Frontal cortex (tissue), 4 donors: ENCODE measurements around the gene GULP1. TPM values are rescaled to one million over a fixed set of nuclear protein-coding genes. Genes with fewer than 3 reads are reported as not detected.

ENCODE experiments used
- DNase-seq, 2 donors: peaks; one replicate each; pipeline ENCODE4 v3.0.0; 2012; ENCODE audit warnings: low spot score in 2 of 2
- FAIRE-seq: peaks from 2 replicates; lab custom pipeline; 2012; peaks lifted over from hg19 to GRCh38; lab: Jason Lieb, UNC
- total RNA-seq: library from RNA; depleted of rRNA; stranded (reverse); fragments of >200 nt; gene quantifications from one replicate; pipeline ENCODE4 v1.2.3, GENCODE V29; 2014
- donor health status: control.
- donor health status: control.
- donor health status: control.

Gene GULP1
- total RNA-seq, 1 donor from 2014 or later, result 51.4 TPM

GRCh38 chr2:188406414-188406813 is 114.7 kb downstream of the GULP1 start:
- peak; percentile 28 for FAIRE-seq
- no peak for DNase-seq

GRCh38 chr2:188410504-188411235 is 119.0 kb downstream of the GULP1 start:
- FAIRE-seq (no peak), DNase-seq (no peak)

- DNase-seq (no peak), FAIRE-seq (no peak)
Measured at GRCh38 chr2:188412190-188412589, 120.5 kb downstream of the GULP1 start.

- FAIRE-seq (no peak), DNase-seq (no peak)
Measured at GRCh38 chr2:188414411-188414810, 122.7 kb downstream of the GULP1 start.

- DNase-seq, result no peak
- no peak for FAIRE-seq
Measured at GRCh38 chr2:188414869-188415753, 123.4 kb downstream of the GULP1 start.

GRCh38 chr2:188415754-188416083 is 124.0 kb downstream of the GULP1 start:
- no peak for FAIRE-seq

GRCh38 chr2:188416367-188416766 is 124.7 kb downstream of the GULP1 start:
- DNase-seq (no peak), FAIRE-seq (no peak)

More at GRCh38 chr2:188415754-188416083, 124.0 kb downstream of the GULP1 start:
- no peak for DNase-seq

- DNase-seq (no peak), FAIRE-seq (no peak)
Measured at GRCh38 chr2:188422726-188423125, 131.1 kb downstream of the GULP1 start.

GRCh38 chr2:188425266-188425665 is 133.6 kb downstream of the GULP1 start:
- FAIRE-seq (no peak), DNase-seq (no peak)

GRCh38 chr2:188426121-188426520 is 134.4 kb downstream of the GULP1 start:
- no peak for DNase-seq

GRCh38 chr2:188430705-188431104 is 139.0 kb downstream of the GULP1 start:
- FAIRE-seq (no peak), DNase-seq (no peak)

More at GRCh38 chr2:188426121-188426520, 134.4 kb downstream of the GULP1 start:
- no peak for FAIRE-seq

GRCh38 chr2:188434018-188434417 is 142.3 kb downstream of the GULP1 start:
- FAIRE-seq, result no peak
- DNase-seq, result no peak

GRCh38 chr2:188435115-188435514 is 143.4 kb downstream of the GULP1 start:
- DNase-seq (no peak), FAIRE-seq (no peak)

GRCh38 chr2:188437537-188437936 is 145.9 kb downstream of the GULP1 start:
- no peak for FAIRE-seq

GRCh38 chr2:188439986-188440385 is 148.3 kb downstream of the GULP1 start:
- no peak for FAIRE-seq
- DNase-seq, result no peak

More at GRCh38 chr2:188437537-188437936, 145.9 kb downstream of the GULP1 start:
- DNase-seq, result no peak

GRCh38 chr2:188440849-188441248 is 149.2 kb downstream of the GULP1 start:
- FAIRE-seq, result no peak
- no peak for DNase-seq

- FAIRE-seq, result no peak
- DNase-seq, result no peak
Measured at GRCh38 chr2:188441288-188441947, 149.7 kb downstream of the GULP1 start.

GRCh38 chr2:188443207-188443606 is 151.5 kb downstream of the GULP1 start:
- FAIRE-seq (no peak), DNase-seq (no peak)

- DNase-seq (no peak), FAIRE-seq (no peak)
Measured at GRCh38 chr2:188444106-188444835, 152.6 kb downstream of the GULP1 start.

GRCh38 chr2:188449561-188449960 is 157.9 kb downstream of the GULP1 start:
- DNase-seq (no peak), FAIRE-seq (no peak)
